Spleen (tissue), 11 donors: ENCODE results near the gene H6PD. TPM values are rescaled to one million over a fixed set of nuclear protein-coding genes. Genes with fewer than 3 reads are reported as not detected.

Experiments
- DNase-seq: peaks from one replicate; pipeline ENCODE4 v3.0.0-alpha.2; 2020
- H3K27ac ChIP-seq, 8 donors: fragments of 200-600 bp; sonication (generic) in 7 of 8; 1 replicate in 4 of 8; 2 replicates in 4 of 8; pipeline versions ENCODE4 v1.5.0 to v1.8.0; 2016 to 2021; ENCODE audit warnings: inconsistent platforms in 4 of 8, mild to moderate bottlenecking in 4 of 8, moderate library complexity in 1 of 8
- H3K27me3 ChIP-seq, 7 donors: fragments of 200-600 bp; sonication (generic) in 6 of 7; replicated peaks in 1 of 7; 1 replicate in 4 of 7; 2 replicates in 3 of 7; pipeline versions ENCODE4 v1.5.0 to v1.8.0; 2016 to 2021; ENCODE audit warnings: inconsistent platforms in 3 of 7, mild to moderate bottlenecking in 1 of 7
- H3K36me3 ChIP-seq, 6 donors: fragments of 200-600 bp; sonication (generic) in 5 of 6; 1 replicate in 4 of 6; 2 replicates in 2 of 6; pipeline versions ENCODE4 v1.5.0 to v1.8.0; 2016 to 2021; ENCODE audit warnings: inconsistent platforms in 2 of 6
- H3K4me1 ChIP-seq, 6 donors: fragments of 200-600 bp; sonication (generic) in 5 of 6; 1 replicate in 3 of 6; 2 replicates in 3 of 6; pipeline versions ENCODE4 v1.5.0 to v1.8.0; 2016 to 2021; ENCODE audit warnings: inconsistent platforms in 3 of 6
- H3K4me3 ChIP-seq, 8 donors: fragments of 200-600 bp; sonication (generic) in 7 of 8; 1 replicate in 4 of 8; 2 replicates in 4 of 8; pipeline versions ENCODE4 v1.5.0 to v1.8.0; 2016 to 2021; ENCODE audit warnings: inconsistent platforms in 4 of 8, mild to moderate bottlenecking in 4 of 8, moderate library complexity in 2 of 8
- H3K9me3 ChIP-seq, 8 donors: fragments of 200-600 bp; sonication (generic) in 7 of 8; 1 replicate in 4 of 8; 2 replicates in 4 of 8; pipeline versions ENCODE4 v1.5.0 to v1.8.0; 2016 to 2021; ENCODE audit warnings: inconsistent platforms in 4 of 8
- CTCF ChIP-seq, 11 experiments: fragments of 200-600 bp in 7 of 11; fragments of 450-650 bp in 4 of 11; sonication (generic) in 4 of 11; IDR thresholded peaks in 8 of 11; conservative IDR thresholded peaks in 3 of 11; 1 replicate in 7 of 11; 2 replicates in 4 of 11; pipeline versions ENCODE4 v1.4.0 to v1.8.0; 2016 to 2021; ENCODE audit warnings: antibody characterized with exemption in 11 of 11, inconsistent platforms in 4 of 11, mild to moderate bottlenecking in 1 of 11
- POLR2A ChIP-seq, 3 donors: fragments of 450-650 bp; IDR thresholded peaks; one replicate each; pipeline ENCODE4 v1.5.1; 2017; ENCODE audit warnings: antibody characterized with exemption in 3 of 3, mild to moderate bottlenecking in 1 of 3
- POLR2AphosphoS5 ChIP-seq, 3 donors: sonication (generic); formaldehyde crosslinking; IDR thresholded peaks; one replicate each; pipeline ENCODE4 v1.5.1; 2017; ENCODE audit warnings: antibody characterized with exemption in 3 of 3
- WGBS, 5 donors: extraction: QIAGEN DNeasy Blood & Tissue Kit in 3 of 5; methylation state at CpG; one replicate each; pipeline versions ENCODE4 v1.1.5 to v1.1.7; 2013 to 2018; 5-methylcytosine and 5-hydroxymethylcytosine counted together
- intact Hi-C: fragments of 100-400 bp; cut with DNase I; formaldehyde crosslinking; loops from one replicate; pipeline ENCODE4 v1.15.0; 2023; ENCODE audit warnings: low total_unique reads
- polyA plus RNA-seq, 3 donors: library from polyadenylated mRNA; stranded (reverse); fragments of 200-250 nt; gene quantifications; one replicate each; pipeline ENCODE4 v1.2.1, GENCODE V29; 2013
- total RNA-seq, 7 donors: library from RNA; depleted of rRNA in 3 of 7; stranded (reverse); fragments of >200 nt in 3 of 7; fragmentation: NEBNext Ultra II Directional in 4 of 7; extraction: Animal tissue kit (Norgen Biotek cat#: 25700) in 4 of 7; gene quantifications; one replicate each; pipeline versions ENCODE4 v1.1.0 to v1.2.1, GENCODE V29; 2016 to 2021
- donor health status: healthy with polysubstance abuse.
- donor health status: DM: no; HTN: no; CAD: no; lungs with moderate emphysema.
- donor health status: DM: no; HTN: no; CAD: no.
- donor health status: Bipolar disorder and iron deficiency.
- donor health status: healthy.
- donor health status: DM: no; HTN: no; CAD: no.
- donor health status: DM: yes; HTN: yes; CAD: no.

The H6PD gene
- total and polyA plus RNA-seq, 10 donors: 4.5 to 55.3 (median 35.5) TPM

- 23 to 72% (median 69%) methylated on average over 2 to 7 of the region's 7 CpGs for WGBS, 5 donors
- Histone ChIP-seq H3K4me1 (peaks cover 0 to 44% (median 19%) of the 10 kb centered on the region in 6 donors), H3K9me3 (no peaks in the 10 kb centered on the region), H3K27me3 (no peaks in the 10 kb centered on the region), H3K36me3 (no peaks in the 10 kb centered on the region), H3K4me3 (no peak overlapping the region), H3K27ac (no peak overlapping the region)
- no peak for DNase-seq
- no peak for TF ChIP-seq CTCF (IDR thresholded peaks at IDR 0.05 in 8 of 11, conservative IDR thresholded peaks at IDR 0.05 in 3 of 11)
- no peak for TF ChIP-seq POLR2A (IDR thresholded peaks at IDR 0.05)
- no peak for TF ChIP-seq POLR2AphosphoS5 (IDR thresholded peaks at IDR 0.05)
- intact Hi-C loops: no loop called here
Observed at GRCh38 chr1:9316080-9316444, 81.5 kb downstream of the H6PD start.

- H3K36me3 ChIP-seq: no peaks in the 10 kb centered on the region
- 90 to 100% (median 96%) methylated on average over 1 to 24 of the region's 24 CpGs for WGBS, 5 donors
- TF ChIP-seq CTCF (IDR thresholded peaks at IDR 0.05 in 8 of 11, conservative IDR thresholded peaks at IDR 0.05 in 3 of 11) (no peak), POLR2AphosphoS5 (IDR thresholded peaks at IDR 0.05) (no peak), POLR2A (IDR thresholded peaks at IDR 0.05) (no peak)
- no peaks in the 10 kb centered on the region for H3K9me3 ChIP-seq
- peaks cover 0 to 44% (median 19%) of the 10 kb centered on the region in 6 donors for H3K4me1 ChIP-seq
- DNase-seq: no peak
- H3K27me3 ChIP-seq: no peaks in the 10 kb centered on the region
- intact Hi-C loops: no loop called here
- no peak overlapping the region for H3K27ac ChIP-seq
- no peak overlapping the region for H3K4me3 ChIP-seq
Observed at GRCh38 chr1:9316512-9316911, 81.9 kb downstream of the H6PD start.

GRCh38 chr1:9317072-9317471, 82.5 kb downstream of the H6PD start:
- no peaks in the 10 kb centered on the region for H3K27me3 ChIP-seq
- no peak overlapping the region for H3K4me3 ChIP-seq
- DNase-seq: no peak
- H3K36me3 ChIP-seq: no peaks in the 10 kb centered on the region
- H3K27ac ChIP-seq: no peak overlapping the region
- peaks cover 0 to 44% (median 19%) of the 10 kb centered on the region in 6 donors for H3K4me1 ChIP-seq
- TF ChIP-seq POLR2AphosphoS5 (IDR thresholded peaks at IDR 0.05) (no peak), POLR2A (IDR thresholded peaks at IDR 0.05) (no peak), CTCF (IDR thresholded peaks at IDR 0.05 in 8 of 11, conservative IDR thresholded peaks at IDR 0.05 in 3 of 11) (no peak)
- H3K9me3 ChIP-seq: no peaks in the 10 kb centered on the region
- 87 to 95% (median 91%) methylated on average over 7 of the region's 7 CpGs for WGBS, 5 donors
- intact Hi-C loops: no loop called here

- no peaks in the 10 kb centered on the region for H3K36me3 ChIP-seq
- H3K4me3 ChIP-seq: no peak overlapping the region
- H3K27me3 ChIP-seq: no peaks in the 10 kb centered on the region
- intact Hi-C loops: no loop called here
- 31 to 38% (median 36%) methylated on average over 22 to 28 of the region's 28 CpGs for WGBS, 5 donors
- H3K9me3 ChIP-seq: no peaks in the 10 kb centered on the region
- peaks cover 0 to 47% (median 19%) of the 10 kb centered on the region in 6 donors for H3K4me1 ChIP-seq
- TF ChIP-seq POLR2A (IDR thresholded peaks at IDR 0.05): no peak
- TF ChIP-seq CTCF (IDR thresholded peaks at IDR 0.05 in 8 of 11, conservative IDR thresholded peaks at IDR 0.05 in 3 of 11): no peak
- peak; percentile 17 to 29 (median 29) for TF ChIP-seq POLR2AphosphoS5 (IDR thresholded peaks at IDR 0.05)
- DNase-seq: no peak
- no peak overlapping the region for H3K27ac ChIP-seq
Observed at GRCh38 chr1:9317591-9318417, 83.2 kb downstream of the H6PD start.
